Retinal pigment epithelial cell (primary cell): ENCODE data around the gene DLEC1.
"Not testable (repeated sequence)": the region's sequence is repeated elsewhere in the genome, so short reads cannot be mapped to it uniquely, and the experiment has no call there.

Experiments
- DNase-seq: peaks from one replicate; pipeline ENCODE4 v3.0.0-alpha.2; 2010; ENCODE audit warnings: low read depth
- H3K4me3 ChIP-seq: 2 replicates; pipeline ENCODE4 v1.5.1; 2011; ENCODE audit warnings: mild to moderate bottlenecking, low read length, control low read depth, moderate library complexity
- TF ChIP-seq, protein P1 (sequence below): conservative IDR thresholded peaks from 2 replicates; pipeline ENCODE4 v1.5.1; 2011; ENCODE audit warnings: low read depth, low read length, control low read depth, inconsistent platforms

Gene DLEC1

DNA sequence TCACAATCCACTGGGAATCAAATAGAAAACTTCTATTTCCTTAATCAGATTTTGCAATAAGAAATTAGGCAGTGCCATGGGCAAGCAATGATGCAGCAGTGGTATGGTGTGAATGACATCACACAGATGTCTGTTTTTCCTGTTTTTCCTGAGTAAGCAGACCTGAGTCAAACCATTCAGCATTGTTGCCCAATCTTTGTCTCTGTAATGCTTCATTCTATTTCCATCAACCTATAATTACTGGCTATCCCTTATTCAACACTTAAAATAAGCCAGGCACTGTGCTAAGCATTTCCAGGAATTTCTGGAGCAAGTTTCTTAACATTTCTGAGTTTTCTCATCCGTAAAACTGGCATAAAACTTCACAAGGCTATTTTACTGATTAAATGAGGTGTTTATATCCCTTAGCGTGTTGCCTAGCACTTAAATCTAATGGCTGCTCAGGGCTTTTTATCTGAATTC, 115.1 kb downstream of the DLEC1 start:
- H3K4me3 ChIP-seq: no peak overlapping the region
- TF ChIP-seq, protein P1, sequence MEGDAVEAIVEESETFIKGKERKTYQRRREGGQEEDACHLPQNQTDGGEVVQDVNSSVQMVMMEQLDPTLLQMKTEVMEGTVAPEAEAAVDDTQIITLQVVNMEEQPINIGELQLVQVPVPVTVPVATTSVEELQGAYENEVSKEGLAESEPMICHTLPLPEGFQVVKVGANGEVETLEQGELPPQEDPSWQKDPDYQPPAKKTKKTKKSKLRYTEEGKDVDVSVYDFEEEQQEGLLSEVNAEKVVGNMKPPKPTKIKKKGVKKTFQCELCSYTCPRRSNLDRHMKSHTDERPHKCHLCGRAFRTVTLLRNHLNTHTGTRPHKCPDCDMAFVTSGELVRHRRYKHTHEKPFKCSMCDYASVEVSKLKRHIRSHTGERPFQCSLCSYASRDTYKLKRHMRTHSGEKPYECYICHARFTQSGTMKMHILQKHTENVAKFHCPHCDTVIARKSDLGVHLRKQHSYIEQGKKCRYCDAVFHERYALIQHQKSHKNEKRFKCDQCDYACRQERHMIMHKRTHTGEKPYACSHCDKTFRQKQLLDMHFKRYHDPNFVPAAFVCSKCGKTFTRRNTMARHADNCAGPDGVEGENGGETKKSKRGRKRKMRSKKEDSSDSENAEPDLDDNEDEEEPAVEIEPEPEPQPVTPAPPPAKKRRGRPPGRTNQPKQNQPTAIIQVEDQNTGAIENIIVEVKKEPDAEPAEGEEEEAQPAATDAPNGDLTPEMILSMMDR: no peak
- DNase-seq: no peak

DNA sequence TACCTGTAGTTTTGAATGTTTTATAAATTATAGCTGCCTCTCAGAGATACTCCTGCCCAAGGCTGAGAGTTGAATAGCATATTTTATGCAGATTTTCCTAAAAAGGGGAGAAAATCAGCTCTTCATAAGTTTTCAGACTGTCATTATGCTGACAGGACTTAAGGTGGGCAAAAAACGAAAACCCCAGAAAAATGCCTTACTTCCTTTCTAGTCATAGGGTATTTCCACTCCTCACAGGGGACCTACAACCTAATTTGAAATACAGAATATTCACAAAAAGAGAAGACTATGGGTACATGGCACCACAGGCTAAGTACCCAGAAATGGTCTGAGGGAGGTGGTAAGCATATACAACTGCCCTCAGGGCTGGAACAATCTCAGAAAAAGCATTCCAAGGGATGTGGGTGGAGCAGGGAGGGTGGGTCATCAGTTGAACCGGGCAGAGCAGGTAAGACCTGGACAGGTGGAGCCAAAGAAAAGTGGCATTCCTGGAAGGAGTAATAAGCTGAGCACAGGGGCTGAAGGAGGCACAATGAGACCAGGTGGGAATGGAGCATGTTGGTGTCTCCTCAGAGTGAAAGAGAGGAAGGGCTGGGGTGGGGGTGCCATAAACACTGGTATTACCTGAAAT, 115.7 kb downstream of the DLEC1 start:
- H3K4me3 ChIP-seq: no peak overlapping the region
- TF ChIP-seq, protein P1: no peak
- DNase-seq: no peak

DNA sequence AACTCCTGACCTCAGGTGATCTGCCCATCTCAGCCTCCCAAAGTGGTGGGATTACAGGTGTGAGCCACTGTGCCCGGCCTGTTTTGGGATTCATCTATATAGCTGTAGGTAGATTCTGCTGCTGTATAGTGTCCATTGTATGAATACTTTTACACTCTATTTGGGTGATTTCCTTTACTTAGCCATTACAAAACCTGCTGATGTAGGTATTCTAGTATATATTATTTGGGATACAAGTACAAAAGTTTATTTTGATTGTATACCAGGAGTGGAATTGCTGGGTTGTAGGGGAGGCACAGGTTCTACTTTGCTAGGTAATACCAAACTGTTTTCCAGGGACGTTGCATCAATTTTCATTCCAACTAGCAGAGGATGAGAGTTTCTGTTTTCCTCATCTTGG, 116.8 kb downstream of the DLEC1 start:
- no peak for DNase-seq
- no peak overlapping the region for H3K4me3 ChIP-seq
- TF ChIP-seq, protein P1: no peak

DNA sequence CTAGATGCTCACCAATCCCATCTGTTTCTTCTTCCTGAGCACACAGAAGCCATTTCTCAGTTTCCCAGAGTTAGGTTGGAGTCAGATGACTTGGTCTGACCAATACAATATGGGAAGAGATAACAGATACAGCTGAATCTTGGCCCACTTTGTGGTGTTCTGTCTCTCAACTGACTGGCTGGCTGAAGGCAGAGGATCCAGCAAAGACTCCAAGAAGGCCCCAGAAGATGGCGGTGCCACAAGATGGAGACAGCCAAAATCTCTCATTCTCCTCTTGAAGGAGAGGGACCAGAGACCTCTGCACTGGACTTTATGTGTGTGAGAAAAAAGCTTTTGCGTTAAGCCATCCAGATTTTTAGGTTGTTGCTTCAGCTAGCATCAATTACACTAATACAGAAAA, 118.1 kb downstream of the DLEC1 start:
- TF ChIP-seq, protein P1: no peak
- DNase-seq: no peak
- H3K4me3 ChIP-seq: no peak overlapping the region

DNA sequence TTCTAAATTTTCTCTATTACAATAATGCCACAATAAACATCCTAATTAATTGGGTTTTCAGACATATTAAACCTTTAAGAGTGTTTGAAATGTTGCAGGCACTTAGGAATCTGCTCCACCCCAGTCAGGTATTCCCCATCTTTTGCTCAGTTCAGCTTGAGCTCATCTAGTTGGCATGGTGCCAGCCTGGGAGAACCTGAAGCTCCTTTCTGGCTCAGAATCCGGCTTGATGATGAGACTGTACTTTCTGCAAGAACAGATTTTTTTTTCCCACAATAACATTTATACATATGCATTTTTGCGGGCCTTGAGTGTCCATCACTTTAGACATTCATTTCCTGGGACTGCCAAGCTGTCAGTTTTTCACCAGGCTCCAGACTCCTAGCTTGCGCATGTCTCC, 118.6 kb downstream of the DLEC1 start:
- TF ChIP-seq, protein P1: no peak
- no peak overlapping the region for H3K4me3 ChIP-seq
- DNase-seq: no peak

DNA sequence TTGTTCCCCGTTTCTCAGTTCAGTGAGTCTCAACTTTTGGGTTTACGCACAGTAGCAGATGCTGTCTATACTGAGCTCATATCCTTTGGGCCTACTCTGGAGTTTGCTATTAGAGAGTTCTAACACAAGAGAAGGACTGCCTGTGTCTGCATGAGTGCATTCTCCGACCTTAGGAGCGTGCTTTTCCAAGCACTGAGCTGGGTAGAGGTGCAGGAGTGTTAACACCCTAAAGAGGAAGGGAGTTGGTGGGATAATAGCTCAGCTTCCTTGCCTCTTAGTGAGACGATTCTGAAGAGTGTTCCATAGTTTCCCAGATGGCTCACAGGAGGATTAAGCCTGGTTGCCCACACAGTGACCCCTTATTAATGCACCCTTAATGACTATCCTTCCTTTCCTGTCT, 119.5 kb downstream of the DLEC1 start:
- no peak for DNase-seq
- no peak overlapping the region for H3K4me3 ChIP-seq
- TF ChIP-seq, protein P1: no peak

DNA sequence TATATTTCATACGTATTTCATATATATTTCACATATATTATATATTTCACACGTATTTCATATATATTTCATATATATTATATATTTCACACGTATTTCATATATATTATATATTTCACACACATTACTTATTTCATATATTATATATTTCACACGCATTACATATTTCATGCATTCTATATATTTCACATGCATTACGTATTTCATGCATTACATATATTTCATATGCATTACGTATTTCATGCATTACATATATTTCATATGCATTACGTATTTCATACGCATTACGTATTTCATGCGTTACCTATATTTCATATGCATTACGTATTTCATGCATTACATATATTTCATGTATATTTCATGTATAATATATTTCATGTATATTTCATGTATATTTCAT, 121.7 kb downstream of the DLEC1 start:
- DNase-seq: not testable (repeated sequence)

More for the DNA sequence above, 121.7 kb downstream of the DLEC1 start:
- not testable (repeated sequence) for H3K4me3 ChIP-seq
